HCT116 (cell line): Measurements from ENCODE around the gene IGFBP7. TPM values are rescaled to one million over a fixed set of nuclear protein-coding genes. Genes with fewer than 3 reads are reported as not detected.

Experiments used
- ATAC-seq: fragments of 200-7000 bp; cut with Tn5 transposase; 2 replicates; pipeline ENCODE4 v1.9.1; 2020; ENCODE audit warnings: mild to moderate bottlenecking, moderate library complexity
- BruUV-seq: library from RNA; stranded (reverse); fragments of 400-500 nt; replicated peaks from 2 replicates; lab custom pipeline; 2021; lab: Mats Ljungman, UMichigan
- CTCF ChIA-PET: fragments of 300-600 bp; sonication (Branson Sonifier 250); formaldehyde crosslinking; loops from one replicate; lab custom pipeline; 2021; ENCODE audit warnings: antibody characterized with exemption; lab: Charles Lee
- POLR2A ChIA-PET: fragments of 300-600, 350-600 bp; sonication (Branson Sonifier 250); formaldehyde crosslinking; loops from one replicate; lab custom pipeline; 2021; ENCODE audit warnings: antibody characterized with exemption; lab: Charles Lee
- RAD21 ChIA-PET, 2 experiments: fragments of 300-600 bp; sonication (Branson Sonifier 250); formaldehyde crosslinking; loops; one replicate each; lab custom pipeline; 2023; ENCODE audit warnings: low total read pairs in 2 of 2; ENCODE audit not compliant: uncharacterized antibody in 2 of 2, unreplicated experiment in 2 of 2, low non-redundant PET in 1 of 2; lab: Charles Lee
- DNase-seq: peaks from one replicate; pipeline ENCODE4 v3.0.0-alpha.2; 2010; ENCODE audit warnings: low read depth, low spot score
- H2AFZ ChIP-seq: fragments of 200-600 bp; shearing (Covaris generic), sonication (generic); 2 replicates; pipeline ENCODE4 v1.6.1; 2017; ENCODE audit warnings: low read depth, mixed run types, mixed read lengths, antibody characterized with exemption, low read length; ENCODE audit not compliant: poor library complexity, severe bottlenecking
- H3K27ac ChIP-seq: 2 replicates; pipeline ENCODE4 v1.5.1; 2012; ENCODE audit warnings: low read depth, low read length
- H3K27me3 ChIP-seq: fragments of 200-600 bp; sonication (generic); 2 replicates; pipeline ENCODE4 v1.6.1; 2016; ENCODE audit warnings: mixed run types, low read length, mixed read lengths; ENCODE audit not compliant: insufficient read depth
- H3K36me3 ChIP-seq, 2 experiments: fragments of 200-500 bp in 1 of 2; fragments of 200-600 bp in 1 of 2; sonication (Bioruptor generic) in 1 of 2; sonication (generic) in 1 of 2; 2 replicates each; pipeline versions ENCODE4 v1.5.1 to v1.6.1; 2014 to 2016; ENCODE audit warnings: low read length in 2 of 2, inconsistent platforms in 1 of 2, mixed read lengths in 1 of 2, mixed run types in 1 of 2; ENCODE audit not compliant: insufficient read depth in 2 of 2, control insufficient read depth in 1 of 2
- H3K4me1 ChIP-seq, 2 experiments: fragments of 200-600 bp in 1 of 2; sonication (generic) in 1 of 2; 2 replicates each; pipeline versions ENCODE4 v1.5.1 to v1.6.1; 2012 to 2017; ENCODE audit warnings: low read length in 2 of 2, inconsistent platforms in 1 of 2, mild to moderate bottlenecking in 1 of 2, mixed read lengths in 1 of 2, mixed run types in 1 of 2, moderate library complexity in 1 of 2; ENCODE audit not compliant: insufficient read depth in 2 of 2, control insufficient read depth in 1 of 2
- H3K4me2 ChIP-seq: fragments of 200-600 bp; sonication (generic); 2 replicates; pipeline ENCODE4 v1.6.1; 2017; ENCODE audit warnings: mixed run types, low read length, mixed read lengths
- H3K4me3 ChIP-seq, 2 experiments: fragments of 200-600 bp in 1 of 2; sonication (generic) in 1 of 2; replicated peaks in 1 of 2; 2 replicates each; pipeline ENCODE4 v1.5.1; 2011 to 2016; ENCODE audit warnings: low read length in 2 of 2, control low read depth in 1 of 2, low read depth in 1 of 2, mild to moderate bottlenecking in 1 of 2, mixed read lengths in 1 of 2, mixed run types in 1 of 2
- H3K79me2 ChIP-seq: fragments of 200-600 bp; sonication (generic); 2 replicates; pipeline ENCODE4 v1.6.1; 2017; ENCODE audit warnings: mild to moderate bottlenecking, mixed run types, low read length, moderate library complexity, mixed read lengths; ENCODE audit not compliant: insufficient read depth
- H3K9ac ChIP-seq: fragments of 200-600 bp; sonication (generic); 2 replicates; pipeline ENCODE4 v1.6.1; 2016; ENCODE audit warnings: low read length, mixed read lengths
- H3K9me2 ChIP-seq: fragments of 200-600 bp; sonication (generic), shearing (Covaris generic); 2 replicates; pipeline ENCODE4 v1.6.1; 2017; ENCODE audit warnings: mixed run types, mild to moderate bottlenecking, moderate library complexity; ENCODE audit not compliant: insufficient read depth
- H3K9me3 ChIP-seq, 2 experiments: fragments of 200-500 bp in 1 of 2; fragments of 200-600 bp in 1 of 2; sonication (Bioruptor generic) in 1 of 2; sonication (generic) in 1 of 2; 2 replicates each; pipeline ENCODE4 v1.6.1; 2014 to 2017; ENCODE audit warnings: low read length in 2 of 2, mixed read lengths in 2 of 2, inconsistent platforms in 1 of 2, low read depth in 1 of 2, mild to moderate bottlenecking in 1 of 2, mixed run types in 1 of 2, moderate library complexity in 1 of 2; ENCODE audit not compliant: control insufficient read depth in 1 of 2, insufficient read depth in 1 of 2
- H4K20me1 ChIP-seq: fragments of 200-600 bp; sonication (generic), shearing (Covaris generic); 2 replicates; pipeline ENCODE4 v1.6.1; 2017; ENCODE audit warnings: mixed run types, mild to moderate bottlenecking, moderate library complexity; ENCODE audit not compliant: insufficient read depth
- CEBPB ChIP-seq: IDR thresholded peaks from 2 replicates; pipeline ENCODE4 v1.6.1; 2012; ENCODE audit warnings: low read depth
- CTCF ChIP-seq, 3 experiments: fragments of 200-600 bp in 1 of 3; sonication (generic) in 1 of 3; IDR thresholded peaks in 2 of 3; conservative IDR thresholded peaks in 1 of 3; 2 replicates each; pipeline ENCODE4 v1.5.1; 2012 to 2017; ENCODE audit warnings: low read depth in 2 of 3, low read length in 2 of 3, antibody characterized with exemption in 1 of 3, borderline replicate concordance in 1 of 3, control low read depth in 1 of 3, mild to moderate bottlenecking in 1 of 3, mixed read lengths in 1 of 3, mixed run types in 1 of 3, moderate library complexity in 1 of 3; ENCODE audit not compliant: insufficient read depth in 1 of 3
- EGR1 ChIP-seq: IDR thresholded peaks from 2 replicates; pipeline ENCODE4 v1.6.1; 2012; ENCODE audit warnings: low read depth
- ELF1 ChIP-seq: IDR thresholded peaks from 2 replicates; pipeline ENCODE4 v1.6.1; 2012; ENCODE audit warnings: low read depth, borderline replicate concordance
- EZH2 ChIP-seq: fragments of 200-600 bp; sonication (generic); IDR thresholded peaks from 2 replicates; pipeline ENCODE4 v1.6.1; 2017; ENCODE audit warnings: antibody characterized with exemption, mixed run types
- FOSL1 ChIP-seq: IDR thresholded peaks from 2 replicates; pipeline ENCODE4 v1.6.1; 2012; ENCODE audit warnings: low read depth
- JUND ChIP-seq: IDR thresholded peaks from 2 replicates; pipeline ENCODE4 v1.6.1; 2012
- MAX ChIP-seq: IDR thresholded peaks from 2 replicates; pipeline ENCODE4 v1.6.1; 2012
- REST ChIP-seq: IDR thresholded peaks from 2 replicates; pipeline ENCODE4 v1.6.1; 2012; ENCODE audit warnings: low read depth
- SIN3A ChIP-seq: IDR thresholded peaks from 2 replicates; pipeline ENCODE4 v1.6.1; 2012; ENCODE audit warnings: low read depth
- SP1 ChIP-seq: IDR thresholded peaks from 2 replicates; pipeline ENCODE4 v1.6.1; 2012; ENCODE audit warnings: low read depth
- SRF ChIP-seq: IDR thresholded peaks from 2 replicates; pipeline ENCODE4 v1.6.1; 2012; ENCODE audit warnings: low read depth
- TCF7L2 ChIP-seq: IDR thresholded peaks from 2 replicates; pipeline ENCODE4 v1.7.0; 2011; ENCODE audit warnings: borderline replicate concordance, inconsistent platforms; ENCODE audit not compliant: insufficient read depth, insufficient read length; ENCODE audit errors: extremely low read depth
- YY1 ChIP-seq: IDR thresholded peaks from 2 replicates; pipeline ENCODE4 v1.6.1; 2011; ENCODE audit warnings: low read length, low read depth, moderate library complexity, mild to moderate bottlenecking; ENCODE audit not compliant: insufficient replicate concordance; ENCODE audit errors: extremely low read depth
- ZFX ChIP-seq: fragments of 450-650 bp; IDR thresholded peaks from 2 replicates; pipeline ENCODE4 v1.6.1; 2017
- ZNF274 ChIP-seq: fragments of 200-500 bp; sonication (Bioruptor generic); IDR thresholded peaks from 2 replicates; pipeline ENCODE4 v1.6.1; 2014; ENCODE audit warnings: mild to moderate bottlenecking, low read depth, low read length, inconsistent platforms
- intact Hi-C: fragments of 100-400 bp; cut with micrococcal nuclease; formaldehyde crosslinking; loops from 2 replicates; pipeline ENCODE4 v1.10.0; 2022
- total RNA-seq: library from RNA; stranded (reverse); gene quantifications from one replicate; pipeline ENCODE4 v1.2.1, GENCODE V29; 2021; ENCODE audit not compliant: unreplicated experiment

Gene IGFBP7
- total RNA-seq, 1 experiment from 2014 or later, result 0.91 TPM

GRCh38 chr4:57093845-57094831 is 16.0 kb downstream of the IGFBP7 start:
- DNase-seq, result no peak
- ChIA-PET CTCF (no interaction called here), RAD21 (no interaction called here)
- H2AFZ ChIP-seq, result no peak overlapping the region
- peaks cover 33% of the 10 kb centered on the region for H3K27me3 ChIP-seq
- no peaks in the 10 kb centered on the region for H3K9me3 ChIP-seq
- H3K9ac ChIP-seq, result no peak overlapping the region
- no peaks in the 10 kb centered on the region for H4K20me1 ChIP-seq
- no peak overlapping the region for H3K4me2 ChIP-seq
- no peaks in the 10 kb centered on the region for H3K36me3 ChIP-seq
- no peaks in the 10 kb centered on the region for H3K9me2 ChIP-seq
- TF ChIP-seq MAX (no peak), ZFX (no peak), TCF7L2 (no peak), CTCF (IDR thresholded peaks at IDR 0.05 in 2 of 3, conservative IDR thresholded peaks at IDR 0.05 in 1 of 3; ENCODE audit: borderline replicate concordance in 1 of 3, insufficient read depth in 1 of 3, low read depth in 2 of 3, low read length in 2 of 3) (no peak), SIN3A (no peak), FOSL1 (no peak), YY1 (no peak), CEBPB (no peak), EGR1 (no peak), SP1 (no peak), ZNF274 (no peak), EZH2 (no peak), JUND (no peak), SRF (no peak), ELF1 (no peak), REST (no peak)
- TF ChIP-seq, all 23 proteins: peak for 0
- intact Hi-C loops, result no loop called here
- POLR2A ChIA-PET, result no interaction called here
- no peak for ATAC-seq
- BruUV-seq, result no TSS peak
- Histone ChIP-seq H3K27ac (no peak overlapping the region), H3K4me3 (no peak overlapping the region), H3K4me1 (no peaks in the 10 kb centered on the region), H3K79me2 (no peaks in the 10 kb centered on the region)
